ENCODE results near the gene RPS28.
"Not testable (repeated sequence)": the region's sequence is repeated elsewhere in the genome, so short reads cannot be mapped to it uniquely, and the experiment has no call there.

Gene RPS28

GRCh38 chr19:8321067-8321985 is at the start of gene RPS28, which contains the start of gene NDUFA7:
TSS of gene RPS28 (plus strand) at chr19:8321496. CDS start at chr19:8321531, 35 bp downstream.
TSS of gene NDUFA7 (minus strand) at chr19:8321375. CDS start at chr19:8321358, 17 bp downstream.
- peak; percentile 80 for DNase-seq

GRCh38 chr19:8276508-8276907 is 44.8 kb upstream of the RPS28 start:
- DNase-seq: not testable (repeated sequence)

GRCh38 chr19:8291337-8291736 is 30.0 kb upstream of the RPS28 start:
- DNase-seq: not testable (repeated sequence)

- DNase-seq: no peak
Observed at GRCh38 chr19:8302357-8302691, 19.0 kb upstream of the RPS28 start.

GRCh38 chr19:8302734-8303133 is 18.6 kb upstream of the RPS28 start:
- no peak for DNase-seq

- DNase-seq: no peak
Observed at GRCh38 chr19:8304841-8305621, 16.3 kb upstream of the RPS28 start.

GRCh38 chr19:8305798-8306197 is 15.5 kb upstream of the RPS28 start:
- no peak for DNase-seq

GRCh38 chr19:8306235-8307054 is 14.9 kb upstream of the RPS28 start:
- no peak for DNase-seq

- no peak for DNase-seq
Observed at GRCh38 chr19:8307400-8307964, 13.8 kb upstream of the RPS28 start.

- peak; percentile 56 for DNase-seq
Observed at GRCh38 chr19:8307965-8308866, 13.1 kb upstream of the RPS28 start, which contains the start of gene CD320. TSS of gene CD320 (minus strand) at chr19:8308358. CDS start at chr19:8308290, 68 bp downstream.

GRCh38 chr19:8308891-8309291 is 12.4 kb upstream of the RPS28 start:
- no peak for DNase-seq

GRCh38 chr19:8310342-8311055 is 10.8 kb upstream of the RPS28 start:
- no peak for DNase-seq

- no peak for DNase-seq
Observed at GRCh38 chr19:8311461-8312260, 9.6 kb upstream of the RPS28 start.

- DNase-seq: not testable (repeated sequence)
Observed at GRCh38 chr19:8314981-8315640, 6.2 kb upstream of the RPS28 start.

- DNase-seq: no peak
Observed at GRCh38 chr19:8316351-8317125, 4.8 kb upstream of the RPS28 start.

- not testable (repeated sequence) for DNase-seq
Observed at GRCh38 chr19:8318835-8319234, 2.5 kb upstream of the RPS28 start.

GRCh38 chr19:8319807-8320520 is 1.3 kb upstream of the RPS28 start:
- no peak for DNase-seq

All from NCI-H2081 treated with DMSO at 0.1 percent for 48 hours (cell line).